ENCODE data around the gene ADIPOQ. TPM values are rescaled to one million over a fixed set of nuclear protein-coding genes. Genes with fewer than 3 reads are reported as not detected.

ADIPOQ gene
- total and polyA plus RNA-seq, 2 experiments from 2014 or later, result not detected

GRCh38 chr3:186896006-186896405 lies 53.5 kb downstream of the ADIPOQ start:
- Histone ChIP-seq H3K27ac (no peak overlapping the region), H4K20me1 (ENCODE audit: insufficient read depth, poor library complexity, severe bottlenecking) (no peaks in the 10 kb centered on the region), H3K4me3 (no peak overlapping the region), H3K27me3 (no peaks in the 10 kb centered on the region), H2AFZ (no peak overlapping the region), H3K4me2 (no peak overlapping the region), H3K36me3 (replicated peaks; ENCODE audit: insufficient read depth, low read depth) (no peaks in the 10 kb centered on the region), H3K9me2 (replicated peaks; ENCODE audit: insufficient read depth) (no peaks in the 10 kb centered on the region), H3K79me2 (no peaks in the 10 kb centered on the region), H3K4me1 (ENCODE audit: insufficient read depth) (peaks cover 4% of the 10 kb centered on the region), H3K9me3 (ENCODE audit: low read depth) (no peaks in the 10 kb centered on the region)
- WGBS (ENCODE audit: low lambda C conversion rate, missing lambda C conversion rate), result 85% methylated on average over 4 of the region's 4 CpGs
- DNase-seq (ENCODE audit: low spot score), result no peak
- no peak for TF ChIP-seq EZH2 (IDR thresholded peaks at IDR 0.05; ENCODE audit: borderline replicate concordance)
- no peak for TF ChIP-seq EZH2phosphoT487 (IDR thresholded peaks at IDR 0.05; ENCODE audit: low read depth, severe bottlenecking, unreplicated experiment)
- TF ChIP-seq CTCF (IDR thresholded peaks at IDR 0.05; ENCODE audit: poor library complexity), result no peak

GRCh38 chr3:186896875-186897274 lies 54.4 kb downstream of the ADIPOQ start:
- no peak overlapping the region for H3K4me3 ChIP-seq
- DNase-seq (ENCODE audit: low spot score), result no peak
- no peaks in the 10 kb centered on the region for H3K27me3 ChIP-seq
- H3K9me3 ChIP-seq (ENCODE audit: low read depth), result no peaks in the 10 kb centered on the region
- whole genome bisulfite sequencing (ENCODE audit: low lambda C conversion rate, missing lambda C conversion rate), result 49% methylated on average over 4 of the region's 4 CpGs
- TF ChIP-seq CTCF (IDR thresholded peaks at IDR 0.05; ENCODE audit: poor library complexity), result no peak
- TF ChIP-seq EZH2phosphoT487 (IDR thresholded peaks at IDR 0.05; ENCODE audit: low read depth, severe bottlenecking, unreplicated experiment), result no peak
- TF ChIP-seq EZH2 (IDR thresholded peaks at IDR 0.05; ENCODE audit: borderline replicate concordance), result no peak
- H3K4me2 ChIP-seq, result no peak overlapping the region
- H3K9me2 ChIP-seq (replicated peaks; ENCODE audit: insufficient read depth), result no peaks in the 10 kb centered on the region
- no peaks in the 10 kb centered on the region for H3K36me3 ChIP-seq (replicated peaks; ENCODE audit: insufficient read depth, low read depth)
- peaks cover 4% of the 10 kb centered on the region for H3K4me1 ChIP-seq (ENCODE audit: insufficient read depth)
- H3K79me2 ChIP-seq, result no peaks in the 10 kb centered on the region
- no peak overlapping the region for H3K27ac ChIP-seq
- no peaks in the 10 kb centered on the region for H4K20me1 ChIP-seq (ENCODE audit: insufficient read depth, poor library complexity, severe bottlenecking)
- H2AFZ ChIP-seq, result no peak overlapping the region

GRCh38 chr3:186901135-186901734 lies 58.7 kb downstream of the ADIPOQ start:
- H3K4me3 ChIP-seq, result no peak overlapping the region
- no peak for TF ChIP-seq EZH2phosphoT487 (IDR thresholded peaks at IDR 0.05; ENCODE audit: low read depth, severe bottlenecking, unreplicated experiment)
- TF ChIP-seq EZH2 (IDR thresholded peaks at IDR 0.05; ENCODE audit: borderline replicate concordance), result no peak
- TF ChIP-seq CTCF (IDR thresholded peaks at IDR 0.05; ENCODE audit: poor library complexity), result no peak
- no peak overlapping the region for H3K27ac ChIP-seq
- DNase-seq (ENCODE audit: low spot score), result no peak
- no peaks in the 10 kb centered on the region for H3K79me2 ChIP-seq
- H3K36me3 ChIP-seq (replicated peaks; ENCODE audit: insufficient read depth, low read depth), result no peaks in the 10 kb centered on the region
- H3K9me2 ChIP-seq (replicated peaks; ENCODE audit: insufficient read depth), result no peaks in the 10 kb centered on the region
- H3K4me2 ChIP-seq, result no peak overlapping the region
- H3K9me3 ChIP-seq (ENCODE audit: low read depth), result no peaks in the 10 kb centered on the region
- H3K27me3 ChIP-seq, result no peaks in the 10 kb centered on the region
- H2AFZ ChIP-seq, result no peak overlapping the region
- whole genome bisulfite sequencing (ENCODE audit: low lambda C conversion rate, missing lambda C conversion rate), result 91% methylated on average over 1 of the region's 1 CpG
- H3K4me1 ChIP-seq (ENCODE audit: insufficient read depth), result peaks cover 4% of the 10 kb centered on the region
- H4K20me1 ChIP-seq (ENCODE audit: insufficient read depth, poor library complexity, severe bottlenecking), result no peaks in the 10 kb centered on the region

Data from hepatocyte (in vitro differentiated cells).